ENCODE results near the gene PNKD. TPM values are rescaled to one million over a fixed set of nuclear protein-coding genes. Genes with fewer than 3 reads are reported as not detected.

The PNKD gene
- total RNA-seq, 1 donor from 2014 or later = 45.0 TPM

DNA sequence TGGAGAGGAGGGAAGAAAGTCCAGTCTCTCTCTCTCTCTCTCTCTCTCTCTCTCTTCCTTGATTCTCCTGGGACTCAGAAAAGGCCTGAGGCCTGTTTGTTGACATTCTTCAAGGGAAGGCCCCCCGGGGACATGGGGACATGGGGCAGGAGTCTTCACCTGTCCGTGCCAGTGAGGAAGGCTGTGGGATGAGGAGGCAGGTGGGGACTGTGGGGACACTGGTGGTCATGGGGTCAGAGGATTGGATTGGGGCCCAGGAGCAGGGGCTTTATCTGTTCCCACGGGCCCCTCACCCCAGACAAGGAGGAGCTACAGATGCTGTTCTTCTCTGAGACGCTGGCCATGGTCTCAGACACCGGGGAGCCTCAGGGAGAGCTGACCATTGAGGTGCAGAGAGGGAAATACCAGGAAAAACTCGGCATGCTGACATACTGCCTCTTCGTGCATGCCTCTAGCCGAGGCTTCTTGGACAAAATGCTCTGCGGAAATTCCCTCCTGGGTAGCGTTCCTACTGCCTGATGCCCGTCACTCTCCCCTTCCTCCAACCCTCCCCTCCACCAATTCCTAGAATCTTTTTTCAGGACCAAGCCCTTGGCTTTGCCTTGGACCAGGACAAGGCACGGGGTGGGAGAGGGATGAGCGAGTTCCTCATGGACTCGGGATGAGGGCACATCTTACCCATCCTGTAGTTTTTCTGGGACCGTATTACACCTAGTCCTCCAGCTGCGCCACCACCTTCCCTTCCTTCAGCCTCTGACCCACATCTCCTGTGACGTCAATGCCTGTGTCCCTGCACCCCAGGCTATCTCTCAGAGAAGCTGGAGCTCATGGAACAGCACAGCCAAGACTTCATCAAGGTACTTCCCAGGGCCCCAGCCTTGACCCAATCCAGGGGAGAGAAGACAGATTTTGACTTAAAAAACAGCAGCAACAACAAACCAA, 87.2 kb downstream of the PNKD start:
- no peak for TF ChIP-seq CTCF (IDR thresholded peaks at IDR 0.05)
- Mint-ChIP-seq H3K4me1 (ENCODE audit: unreplicated experiment) (peaks cover 9% of the 10 kb centered on the region), H3K4me3 (ENCODE audit: unreplicated experiment) (no peak overlapping the region), H3K36me3 (ENCODE audit: unreplicated experiment) (no peaks in the 10 kb centered on the region), H3K27ac (ENCODE audit: unreplicated experiment) (peak overlapping the region; percentile 11), H3K27me3 (ENCODE audit: unreplicated experiment) (no peaks in the 10 kb centered on the region), H3K9me3 (ENCODE audit: unreplicated experiment) (peaks cover 3% of the 10 kb centered on the region)
- no peak for DNase-seq (ENCODE audit: extremely low spot score, unreplicated experiment)

DNA sequence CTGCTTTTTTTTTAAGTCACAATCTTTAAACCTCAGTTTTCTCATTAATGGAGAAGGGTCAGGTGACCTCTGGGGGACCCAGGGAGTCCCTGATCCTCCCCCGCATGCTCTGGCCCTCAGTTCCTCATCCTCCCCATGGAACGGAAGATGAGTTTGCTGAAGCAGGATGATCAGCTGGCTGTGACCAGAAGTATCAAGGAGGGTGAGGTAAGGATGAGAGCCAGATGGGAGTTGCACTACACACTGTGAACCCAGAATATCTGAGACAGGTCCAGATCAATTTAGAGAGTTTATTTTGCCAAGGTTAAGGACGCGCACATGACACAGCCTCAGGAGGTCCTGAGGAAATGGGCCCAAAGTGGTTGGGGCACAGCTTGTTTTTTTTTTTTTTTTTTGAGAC, 90.1 kb downstream of the PNKD start:
- H3K4me3 Mint-ChIP-seq (ENCODE audit: unreplicated experiment) = no peak overlapping the region
- TF ChIP-seq CTCF (IDR thresholded peaks at IDR 0.05) = no peak
- H3K27me3 Mint-ChIP-seq (ENCODE audit: unreplicated experiment) = no peaks in the 10 kb centered on the region
- H3K4me1 Mint-ChIP-seq (ENCODE audit: unreplicated experiment) = peaks cover 17% of the 10 kb centered on the region
- H3K9me3 Mint-ChIP-seq (ENCODE audit: unreplicated experiment) = no peaks in the 10 kb centered on the region
- no peaks in the 10 kb centered on the region for H3K36me3 Mint-ChIP-seq (ENCODE audit: unreplicated experiment)
- no peak for DNase-seq (ENCODE audit: extremely low spot score, unreplicated experiment)
- H3K27ac Mint-ChIP-seq (ENCODE audit: unreplicated experiment) = no peak overlapping the region

- DNase-seq (ENCODE audit: extremely low spot score, unreplicated experiment) = no peak
- peaks cover 9% of the 10 kb centered on the region for H3K4me1 Mint-ChIP-seq (ENCODE audit: unreplicated experiment)
- no peak overlapping the region for H3K27ac Mint-ChIP-seq (ENCODE audit: unreplicated experiment)
- H3K36me3 Mint-ChIP-seq (ENCODE audit: unreplicated experiment) = no peaks in the 10 kb centered on the region
- H3K9me3 Mint-ChIP-seq (ENCODE audit: unreplicated experiment) = no peaks in the 10 kb centered on the region
- no peaks in the 10 kb centered on the region for H3K27me3 Mint-ChIP-seq (ENCODE audit: unreplicated experiment)
- TF ChIP-seq CTCF (IDR thresholded peaks at IDR 0.05) = no peak
- H3K4me3 Mint-ChIP-seq (ENCODE audit: unreplicated experiment) = no peak overlapping the region
Measured at GRCh38 chr2:218362606-218363005, 92.3 kb downstream of the PNKD start.

- H3K4me1 Mint-ChIP-seq (ENCODE audit: unreplicated experiment) = peaks cover 10% of the 10 kb centered on the region
- no peaks in the 10 kb centered on the region for H3K27me3 Mint-ChIP-seq (ENCODE audit: unreplicated experiment)
- no peak for TF ChIP-seq CTCF (IDR thresholded peaks at IDR 0.05)
- no peaks in the 10 kb centered on the region for H3K9me3 Mint-ChIP-seq (ENCODE audit: unreplicated experiment)
- H3K36me3 Mint-ChIP-seq (ENCODE audit: unreplicated experiment) = no peaks in the 10 kb centered on the region
- no peak overlapping the region for H3K4me3 Mint-ChIP-seq (ENCODE audit: unreplicated experiment)
- no peak for DNase-seq (ENCODE audit: extremely low spot score, unreplicated experiment)
- H3K27ac Mint-ChIP-seq (ENCODE audit: unreplicated experiment) = no peak overlapping the region
Measured at GRCh38 chr2:218363736-218364135, 93.4 kb downstream of the PNKD start.

DNA sequence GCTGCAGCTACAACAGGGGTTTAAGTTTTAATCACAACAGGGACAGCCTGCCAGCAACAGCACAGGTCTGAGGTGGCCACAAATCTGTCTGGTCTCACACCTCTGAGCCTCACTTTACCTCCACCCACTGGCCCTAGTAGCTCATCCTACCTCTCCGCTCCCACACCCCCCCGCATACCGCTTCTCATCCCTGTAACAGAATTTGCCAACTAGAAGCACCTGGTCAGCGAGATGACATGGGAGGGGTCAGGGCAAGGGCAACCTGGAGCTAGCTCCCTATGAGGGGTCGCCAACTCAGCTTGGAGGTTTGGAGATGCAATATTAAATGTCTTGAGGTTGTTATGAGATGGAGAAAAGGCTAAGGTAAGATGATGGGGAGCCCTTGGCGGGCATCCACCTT, 93.9 kb downstream of the PNKD start:
- H3K4me1 Mint-ChIP-seq (ENCODE audit: unreplicated experiment) = peaks cover 10% of the 10 kb centered on the region

More for the DNA sequence above, 93.9 kb downstream of the PNKD start:
- TF ChIP-seq CTCF (IDR thresholded peaks at IDR 0.05) = no peak
- DNase-seq (ENCODE audit: extremely low spot score, unreplicated experiment) = no peak
- Mint-ChIP-seq H3K9me3 (ENCODE audit: unreplicated experiment) (no peaks in the 10 kb centered on the region), H3K27me3 (ENCODE audit: unreplicated experiment) (no peaks in the 10 kb centered on the region), H3K4me3 (ENCODE audit: unreplicated experiment) (no peak overlapping the region), H3K36me3 (ENCODE audit: unreplicated experiment) (no peaks in the 10 kb centered on the region), H3K27ac (ENCODE audit: unreplicated experiment) (no peak overlapping the region)
